Effector CD8-positive, alpha-beta T cell (primary cell): Measurements from ENCODE around the gene URB2.
A peak's percentile ranks its signal among the peaks of the same experiment; 100 is the strongest.

ENCODE experiments used
- DNase-seq: peaks from one replicate; lab custom pipeline; 2025; lab: John Stamatoyannopoulos, UW

The URB2 gene

GRCh38 chr1:229645324-229645993 is 19.4 kb downstream of the URB2 start:
- DNase-seq = no peak

- no peak for DNase-seq
Measured at GRCh38 chr1:229648406-229648805, 22.4 kb downstream of the URB2 start.

GRCh38 chr1:229650045-229650444 is 24.0 kb downstream of the URB2 start:
- no peak for DNase-seq

GRCh38 chr1:229651546-229651945 is 25.5 kb downstream of the URB2 start:
- DNase-seq = no peak

GRCh38 chr1:229653420-229653819 is 27.4 kb downstream of the URB2 start:
- DNase-seq = no peak

- no peak for DNase-seq
Measured at GRCh38 chr1:229655781-229656180, 29.7 kb downstream of the URB2 start.

- DNase-seq = no peak
Measured at GRCh38 chr1:229657993-229658755, 32.1 kb downstream of the URB2 start.

GRCh38 chr1:229661022-229661877 is 35.2 kb downstream of the URB2 start:
- peak; percentile 53 for DNase-seq

GRCh38 chr1:229661897-229662296 is 35.9 kb downstream of the URB2 start:
- no peak for DNase-seq

- DNase-seq = peak; percentile 31
Measured at GRCh38 chr1:229664133-229664689, 38.2 kb downstream of the URB2 start.

GRCh38 chr1:229665912-229666558 is 40.0 kb downstream of the URB2 start:
- no peak for DNase-seq

- DNase-seq = no peak
Measured at GRCh38 chr1:229666585-229666984, 40.5 kb downstream of the URB2 start.

GRCh38 chr1:229669333-229669732 is 43.3 kb downstream of the URB2 start:
- DNase-seq = no peak

- DNase-seq = no peak
Measured at GRCh38 chr1:229671310-229671709, 45.3 kb downstream of the URB2 start.

- no peak for DNase-seq
Measured at GRCh38 chr1:229672246-229672645, 46.2 kb downstream of the URB2 start.

- DNase-seq = no peak
Measured at GRCh38 chr1:229674042-229674441, 48.0 kb downstream of the URB2 start.

GRCh38 chr1:229675396-229675795 is 49.3 kb downstream of the URB2 start:
- DNase-seq = no peak

- DNase-seq = no peak
Measured at GRCh38 chr1:229685149-229685548, 59.1 kb downstream of the URB2 start.

- no peak for DNase-seq
Measured at GRCh38 chr1:229689273-229689672, 63.2 kb downstream of the URB2 start.

GRCh38 chr1:229689904-229690303 is 63.9 kb downstream of the URB2 start:
- no peak for DNase-seq

- no peak for DNase-seq
Measured at GRCh38 chr1:229690662-229691061, 64.6 kb downstream of the URB2 start.

- no peak for DNase-seq
Measured at GRCh38 chr1:229691362-229691761, 65.3 kb downstream of the URB2 start.
